ENCODE results near the gene ANKRD45. TPM values are rescaled to one million over a fixed set of nuclear protein-coding genes. Genes with fewer than 3 reads are reported as not detected.
A peak's percentile ranks its signal among the peaks of the same experiment; 100 is the strongest.

Gene ANKRD45, protein sequence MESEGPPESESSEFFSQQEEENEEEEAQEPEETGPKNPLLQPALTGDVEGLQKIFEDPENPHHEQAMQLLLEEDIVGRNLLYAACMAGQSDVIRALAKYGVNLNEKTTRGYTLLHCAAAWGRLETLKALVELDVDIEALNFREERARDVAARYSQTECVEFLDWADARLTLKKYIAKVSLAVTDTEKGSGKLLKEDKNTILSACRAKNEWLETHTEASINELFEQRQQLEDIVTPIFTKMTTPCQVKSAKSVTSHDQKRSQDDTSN
- polyA plus RNA-seq (2013, experiment 1 of 2), result 1.0 TPM
- polyA plus RNA-seq (2013, experiment 2 of 2), result 0.92 TPM

DNA sequence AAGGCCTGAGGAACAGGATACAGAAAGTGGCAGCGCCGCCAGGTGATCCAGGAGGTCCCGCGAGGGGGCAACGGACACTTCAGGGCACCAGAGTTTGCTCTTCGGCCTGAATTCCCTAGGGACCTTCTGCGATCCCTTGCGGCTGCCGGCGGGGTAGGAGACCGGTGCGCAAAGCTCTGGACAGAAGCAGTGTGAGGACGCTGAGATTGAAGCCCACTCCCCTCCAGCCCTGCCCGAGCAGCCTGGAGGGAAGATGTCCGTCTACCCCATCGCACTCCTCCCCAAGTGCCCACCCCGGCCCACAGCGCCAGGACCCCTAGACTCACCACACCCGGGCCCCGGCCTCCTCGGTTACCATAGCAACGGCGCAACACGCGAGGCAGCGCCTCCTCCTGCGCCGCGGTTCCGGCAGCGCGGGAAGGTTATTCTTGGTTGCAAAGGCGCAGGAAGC, at the start of gene ANKRD45:
TSS of gene ANKRD45 (minus strand) at position 361 of the 451 bp plus-strand sequence. CDS start 10,433 bp downstream, outside the sequence.
- no peak within 1 kb of the TSS for H4K8ac ChIP-seq (ENCODE audit: low read depth, low read length)
- no peak within 1 kb of the TSS for H2BK120ac ChIP-seq (ENCODE audit: low read depth, low read length)
- H3K27me3 ChIP-seq (ENCODE audit: insufficient read depth, low read length, poor library complexity), result no peaks in the 10 kb centered on the region
- no peak within 1 kb of the TSS for H4K5ac ChIP-seq (ENCODE audit: low read length)
- H3K79me2 ChIP-seq (ENCODE audit: control insufficient read depth, insufficient read depth, low read length), result no peaks in the 10 kb centered on the region
- H3K36me3 ChIP-seq (ENCODE audit: control insufficient read depth, insufficient read depth, low read length), result no peaks in the 10 kb centered on the region
- H3K23ac ChIP-seq (ENCODE audit: low read length), result no peak within 1 kb of the TSS
- H2BK5ac ChIP-seq (ENCODE audit: low read length), result no peak within 1 kb of the TSS
- peak within 1 kb of the TSS; percentile 87 for H3K56ac ChIP-seq (ENCODE audit: low read length)
- H2AK5ac ChIP-seq (ENCODE audit: low read length), result no peak within 1 kb of the TSS
- H3K18ac ChIP-seq (ENCODE audit: low read length), result no peak within 1 kb of the TSS
- H3K27ac ChIP-seq (ENCODE audit: low read depth, low read length), result no peak within 1 kb of the TSS
- H3K4me3 ChIP-seq (ENCODE audit: low read length), result peak within 1 kb of the TSS; percentile 60
- peak within 1 kb of the TSS; percentile 74 for H3K4me2 ChIP-seq (ENCODE audit: low read length)
- WGBS (ENCODE audit: extremely low coverage, insufficient coverage, low lambda C conversion rate), result no CpG with 5 or more reads among the region's 33 CpGs
- H3K4me1 ChIP-seq (ENCODE audit: control insufficient read depth, low read depth, low read length), result peaks cover 2% of the 10 kb centered on the region
- H3K79me1 ChIP-seq (ENCODE audit: low read length), result no peaks in the 10 kb centered on the region
- peak; percentile 93 for DNase-seq
- no peak within 1 kb of the TSS for H2BK15ac ChIP-seq (replicated peaks; ENCODE audit: low read depth)
- peak within 1 kb of the TSS; percentile 65 for H3K9ac ChIP-seq (ENCODE audit: low read length)
- H3K4ac ChIP-seq (ENCODE audit: low read depth, low read length), result no peak within 1 kb of the TSS

DNA sequence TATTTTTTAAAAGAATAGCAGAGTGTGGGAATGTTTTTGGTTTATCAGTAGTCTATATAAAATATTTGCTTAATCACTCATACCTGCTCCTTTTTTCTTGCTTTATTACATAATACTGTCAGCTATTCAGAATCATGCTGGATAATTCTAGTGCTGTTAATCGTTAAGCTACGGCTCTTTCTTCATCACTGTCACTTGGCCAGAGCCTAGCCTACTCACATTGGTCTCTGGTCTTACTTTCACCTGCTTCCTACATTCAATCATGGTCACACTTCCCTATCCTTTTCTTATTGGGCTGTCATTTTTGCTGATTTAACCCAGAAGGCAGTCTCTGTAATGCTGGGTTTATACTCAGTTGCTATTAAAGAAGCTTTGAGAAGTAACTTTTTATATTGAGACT, 47.6 kb upstream of the ANKRD45 start:
- Histone ChIP-seq H2AK5ac (ENCODE audit: low read length) (no peak overlapping the region), H3K79me1 (ENCODE audit: low read length) (peaks cover 2% of the 10 kb centered on the region), H4K8ac (ENCODE audit: low read depth, low read length) (no peak overlapping the region), H3K27me3 (ENCODE audit: insufficient read depth, low read length, poor library complexity) (no peaks in the 10 kb centered on the region), H2BK120ac (ENCODE audit: low read depth, low read length) (no peak overlapping the region), H4K5ac (ENCODE audit: low read length) (no peak overlapping the region), H2BK15ac (replicated peaks; ENCODE audit: low read depth) (no peak overlapping the region), H3K56ac (ENCODE audit: low read length) (no peak overlapping the region), H3K23ac (ENCODE audit: low read length) (no peak overlapping the region), H2BK5ac (ENCODE audit: low read length) (no peak overlapping the region), H3K18ac (ENCODE audit: low read length) (no peak overlapping the region), H3K4me1 (ENCODE audit: control insufficient read depth, low read depth, low read length) (no peaks in the 10 kb centered on the region), H3K9ac (ENCODE audit: low read length) (no peak overlapping the region), H3K27ac (ENCODE audit: low read depth, low read length) (no peak overlapping the region), H3K4me2 (ENCODE audit: low read length) (no peak overlapping the region), H3K4ac (ENCODE audit: low read depth, low read length) (no peak overlapping the region), H3K36me3 (ENCODE audit: control insufficient read depth, insufficient read depth, low read length) (no peaks in the 10 kb centered on the region), H3K79me2 (ENCODE audit: control insufficient read depth, insufficient read depth, low read length) (no peaks in the 10 kb centered on the region), H3K4me3 (ENCODE audit: low read length) (no peak overlapping the region)
- no CpG with 5 or more reads among the region's 2 CpGs for WGBS (ENCODE audit: extremely low coverage, insufficient coverage, low lambda C conversion rate)
- DNase-seq, result no peak

DNA sequence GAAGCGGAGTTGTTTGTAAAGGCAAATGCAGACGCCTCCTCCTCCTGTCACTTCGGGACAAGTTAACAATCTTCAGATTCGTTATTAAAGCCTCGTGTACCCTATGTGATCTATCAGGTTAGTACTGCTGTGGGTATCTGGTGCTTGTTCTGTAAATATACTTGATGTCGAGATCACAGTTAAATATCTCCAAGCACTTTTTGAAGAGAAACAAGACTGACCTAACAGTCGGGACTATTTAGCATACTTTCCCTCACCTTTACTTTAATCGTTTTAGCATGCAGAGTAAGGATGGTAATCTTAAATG, 45.8 kb upstream of the ANKRD45 start:
- Histone ChIP-seq H3K18ac (ENCODE audit: low read length) (no peak overlapping the region), H3K4ac (ENCODE audit: low read depth, low read length) (no peak overlapping the region), H3K4me2 (ENCODE audit: low read length) (peak overlapping the region; percentile 26), H2BK120ac (ENCODE audit: low read depth, low read length) (no peak overlapping the region), H2AK5ac (ENCODE audit: low read length) (no peak overlapping the region), H3K27me3 (ENCODE audit: insufficient read depth, low read length, poor library complexity) (no peaks in the 10 kb centered on the region), H3K4me3 (ENCODE audit: low read length) (peak overlapping the region; percentile 86), H3K79me2 (ENCODE audit: control insufficient read depth, insufficient read depth, low read length) (no peaks in the 10 kb centered on the region), H2BK5ac (ENCODE audit: low read length) (no peak overlapping the region), H3K79me1 (ENCODE audit: low read length) (peaks cover 2% of the 10 kb centered on the region), H4K5ac (ENCODE audit: low read length) (no peak overlapping the region), H3K27ac (ENCODE audit: low read depth, low read length) (no peak overlapping the region), H3K9ac (ENCODE audit: low read length) (peak overlapping the region; percentile 74), H3K23ac (ENCODE audit: low read length) (no peak overlapping the region), H3K4me1 (ENCODE audit: control insufficient read depth, low read depth, low read length) (no peaks in the 10 kb centered on the region), H3K56ac (ENCODE audit: low read length) (peak overlapping the region; percentile 83), H4K8ac (ENCODE audit: low read depth, low read length) (no peak overlapping the region), H3K36me3 (ENCODE audit: control insufficient read depth, insufficient read depth, low read length) (no peaks in the 10 kb centered on the region), H2BK15ac (replicated peaks; ENCODE audit: low read depth) (no peak overlapping the region)
- no peak for DNase-seq
- no CpG with 5 or more reads among the region's 8 CpGs for WGBS (ENCODE audit: extremely low coverage, insufficient coverage, low lambda C conversion rate)

DNA sequence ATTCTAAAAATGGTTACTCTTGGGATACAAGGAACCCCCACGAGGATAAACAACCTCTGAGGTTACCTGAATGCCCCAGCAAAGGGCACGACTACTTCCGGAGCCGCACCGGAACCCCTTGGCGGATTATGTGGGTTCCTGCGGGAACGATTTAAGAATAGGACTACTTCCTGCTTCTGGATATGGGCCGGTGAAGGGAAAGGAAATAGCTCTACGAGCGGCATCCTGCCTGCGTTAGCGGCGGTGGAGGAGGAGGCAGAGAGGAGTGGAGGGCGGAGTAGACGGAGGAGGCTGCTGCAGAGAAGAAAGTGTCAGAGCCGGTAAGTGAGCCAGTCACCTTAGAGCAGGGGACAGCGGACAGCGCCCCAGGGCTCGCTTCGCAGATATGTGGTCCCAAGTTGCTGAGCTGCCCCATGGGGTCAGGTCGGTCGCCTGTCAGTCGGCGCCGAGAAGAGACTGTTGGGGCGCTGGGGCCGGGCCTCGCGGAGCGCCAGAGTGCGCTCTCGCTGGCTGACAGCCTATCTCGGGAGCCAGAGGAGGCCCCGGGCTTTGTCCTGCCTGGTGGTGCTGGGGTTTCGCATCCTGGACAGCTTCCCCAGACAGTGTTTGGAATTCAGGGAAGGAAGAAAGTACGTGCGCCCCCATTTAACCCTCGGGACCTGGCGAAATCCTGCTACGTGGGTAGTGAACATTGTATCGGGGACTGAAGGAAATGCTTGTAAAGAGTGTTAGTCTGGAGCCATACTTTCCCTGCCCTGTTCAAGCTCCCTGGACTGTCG, 45.3 kb upstream of the ANKRD45 start, which contains the start of gene KLHL20:
TSS of gene KLHL20 (plus strand) at position 223 of the 779 bp plus-strand sequence. CDS start 1,063 bp downstream, outside the sequence.
- Histone ChIP-seq H2BK120ac (ENCODE audit: low read depth, low read length) (no peak within 1 kb of the TSS), H3K4me1 (ENCODE audit: control insufficient read depth, low read depth, low read length) (no peaks in the 10 kb centered on the region), H2BK15ac (replicated peaks; ENCODE audit: low read depth) (no peak within 1 kb of the TSS), H3K4me2 (ENCODE audit: low read length) (peak within 1 kb of the TSS; percentile 41), H4K8ac (ENCODE audit: low read depth, low read length) (peak within 1 kb of the TSS; percentile 97), H3K36me3 (ENCODE audit: control insufficient read depth, insufficient read depth, low read length) (no peaks in the 10 kb centered on the region), H3K9ac (ENCODE audit: low read length) (peak within 1 kb of the TSS; percentile 74), H3K4me3 (ENCODE audit: low read length) (peak within 1 kb of the TSS; percentile 86), H3K23ac (ENCODE audit: low read length) (no peak within 1 kb of the TSS), H3K4ac (ENCODE audit: low read depth, low read length) (no peak within 1 kb of the TSS), H3K56ac (ENCODE audit: low read length) (peak within 1 kb of the TSS; percentile 83), H3K79me2 (ENCODE audit: control insufficient read depth, insufficient read depth, low read length) (no peaks in the 10 kb centered on the region), H3K27ac (ENCODE audit: low read depth, low read length) (peak within 1 kb of the TSS; percentile 71), H2BK5ac (ENCODE audit: low read length) (no peak within 1 kb of the TSS), H4K5ac (ENCODE audit: low read length) (peak within 1 kb of the TSS; percentile 100), H3K79me1 (ENCODE audit: low read length) (peaks cover 2% of the 10 kb centered on the region), H2AK5ac (ENCODE audit: low read length) (no peak within 1 kb of the TSS), H3K18ac (ENCODE audit: low read length) (peak within 1 kb of the TSS; percentile 46), H3K27me3 (ENCODE audit: insufficient read depth, low read length, poor library complexity) (no peaks in the 10 kb centered on the region)
- DNase-seq, result peak; percentile 96
- no CpG with 5 or more reads among the region's 43 CpGs for WGBS (ENCODE audit: extremely low coverage, insufficient coverage, low lambda C conversion rate)

DNA sequence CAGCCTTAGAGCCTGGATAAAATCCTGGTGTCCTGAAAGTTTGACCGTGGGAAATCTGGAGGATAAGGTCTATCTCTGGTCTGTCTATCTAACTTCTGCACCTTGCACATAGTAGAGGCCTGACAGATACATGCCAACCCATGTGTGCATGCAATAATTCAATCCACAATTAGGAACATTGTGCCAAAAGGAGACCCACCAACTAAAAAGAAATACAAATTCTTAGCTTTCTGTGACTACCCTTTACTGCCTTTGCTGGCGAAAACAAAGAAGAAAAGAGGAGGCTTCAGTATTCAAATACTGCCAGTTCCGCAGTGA, 44.7 kb upstream of the ANKRD45 start:
- no peak overlapping the region for H3K27ac ChIP-seq (ENCODE audit: low read depth, low read length)

More for the DNA sequence above, 44.7 kb upstream of the ANKRD45 start:
- no peak overlapping the region for H3K18ac ChIP-seq (ENCODE audit: low read length)
- peak overlapping the region; percentile 100 for H4K5ac ChIP-seq (ENCODE audit: low read length)
- H3K23ac ChIP-seq (ENCODE audit: low read length), result no peak overlapping the region
- WGBS (ENCODE audit: extremely low coverage, insufficient coverage, low lambda C conversion rate), result no CpG with 5 or more reads among the region's 3 CpGs
- no peaks in the 10 kb centered on the region for H3K79me2 ChIP-seq (ENCODE audit: control insufficient read depth, insufficient read depth, low read length)
- H2BK120ac ChIP-seq (ENCODE audit: low read depth, low read length), result no peak overlapping the region
- H3K56ac ChIP-seq (ENCODE audit: low read length), result peak overlapping the region; percentile 22
- H3K4me2 ChIP-seq (ENCODE audit: low read length), result peak overlapping the region; percentile 41
- H3K9ac ChIP-seq (ENCODE audit: low read length), result no peak overlapping the region
- no peak overlapping the region for H2BK5ac ChIP-seq (ENCODE audit: low read length)
- H2BK15ac ChIP-seq (replicated peaks; ENCODE audit: low read depth), result no peak overlapping the region
- H4K8ac ChIP-seq (ENCODE audit: low read depth, low read length), result peak overlapping the region; percentile 97
- H3K79me1 ChIP-seq (ENCODE audit: low read length), result peaks cover 2% of the 10 kb centered on the region
- no peak overlapping the region for H3K4me3 ChIP-seq (ENCODE audit: low read length)
- no peaks in the 10 kb centered on the region for H3K4me1 ChIP-seq (ENCODE audit: control insufficient read depth, low read depth, low read length)
- no peaks in the 10 kb centered on the region for H3K36me3 ChIP-seq (ENCODE audit: control insufficient read depth, insufficient read depth, low read length)
- no peak for DNase-seq
- H3K4ac ChIP-seq (ENCODE audit: low read depth, low read length), result no peak overlapping the region
- H2AK5ac ChIP-seq (ENCODE audit: low read length), result no peak overlapping the region
- H3K27me3 ChIP-seq (ENCODE audit: insufficient read depth, low read length, poor library complexity), result no peaks in the 10 kb centered on the region

Measured in mesendoderm (in vitro differentiated cells).